IgD-negative memory B cell (primary cell): ENCODE data around the gene L2HGDH. TPM values are rescaled to one million over a fixed set of nuclear protein-coding genes. Genes with fewer than 3 reads are reported as not detected.
"Not testable (repeated sequence)": the region's sequence is repeated elsewhere in the genome, so short reads cannot be mapped to it uniquely, and the experiment has no call there.

ENCODE experiments used
- H3K27ac Mint-ChIP-seq, 3 donors: one replicate each; pipeline ENCODE4 v1.8.0; 2020 to 2022; ENCODE audit warnings: mild to moderate bottlenecking in 3 of 3, mixed read lengths in 3 of 3, moderate library complexity in 1 of 3
- H3K27me3 Mint-ChIP-seq: one replicate; pipeline ENCODE4 v1.8.0; 2021; ENCODE audit warnings: mixed read lengths
- H3K36me3 Mint-ChIP-seq: one replicate; pipeline ENCODE4 v1.8.0; 2020; ENCODE audit warnings: mild to moderate bottlenecking, mixed read lengths
- H3K4me1 Mint-ChIP-seq, 3 donors: one replicate each; pipeline ENCODE4 v1.8.0; 2020 to 2022; ENCODE audit warnings: mixed read lengths in 3 of 3, mild to moderate bottlenecking in 1 of 3
- H3K4me3 Mint-ChIP-seq, 4 donors: one replicate each; pipeline ENCODE4 v1.8.0; 2020 to 2022; ENCODE audit warnings: mild to moderate bottlenecking in 4 of 4, mixed read lengths in 4 of 4, moderate library complexity in 3 of 4
- H3K9me3 Mint-ChIP-seq, 3 donors: one replicate each; pipeline ENCODE4 v1.8.0; 2020 to 2021; ENCODE audit warnings: mixed read lengths in 3 of 3, mild to moderate bottlenecking in 1 of 3
- polyA plus RNA-seq: library from polyadenylated mRNA; unstranded; fragments of 300-500 nt; fragmentation: Illumina TruSeq; gene quantifications from one replicate; pipeline ENCODE4 v1.2.3, GENCODE V29; 2021

Gene L2HGDH
- polyA plus RNA-seq, 1 donor from 2014 or later = 2.0 TPM

DNA sequence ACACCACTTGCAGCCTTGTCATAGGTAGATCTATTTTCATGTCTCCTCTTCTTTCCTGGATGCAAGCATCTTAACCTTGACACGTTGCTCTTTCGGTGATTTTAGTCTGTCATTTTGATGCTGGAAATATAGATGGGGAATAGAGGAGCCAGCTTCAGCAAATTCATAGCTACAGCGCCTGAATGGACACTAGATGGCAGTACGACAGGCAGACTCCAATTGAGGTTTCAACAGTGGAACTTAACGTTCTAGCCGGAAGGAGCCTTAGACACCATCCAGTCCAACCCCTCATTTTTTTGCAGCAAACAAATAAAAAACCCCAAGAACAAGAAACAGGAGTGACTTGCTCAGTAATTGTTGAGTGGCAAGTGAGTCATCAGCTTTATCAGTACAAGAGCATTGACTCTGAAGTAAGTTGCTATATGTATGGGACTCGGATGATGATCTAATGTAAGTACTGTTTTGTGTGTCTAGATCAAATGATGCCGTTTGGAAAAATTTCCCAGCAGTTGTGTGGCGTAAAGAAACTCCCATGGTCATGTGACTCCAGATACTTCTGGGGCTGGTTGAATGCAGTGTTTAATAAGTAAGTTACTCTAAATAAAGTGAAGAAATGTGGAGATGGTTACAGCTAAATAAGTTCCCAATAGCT lies 9.1 kb upstream of the L2HGDH start:
- Mint-ChIP-seq H3K4me1 (peaks cover 11 to 16% (median 12%) of the 10 kb centered on the region in 3 donors), H3K27ac (no peak overlapping the region), H3K9me3 (no peaks in the 10 kb centered on the region), H3K36me3 (peaks cover 6% of the 10 kb centered on the region), H3K4me3 (no peak overlapping the region), H3K27me3 (no peaks in the 10 kb centered on the region)

DNA sequence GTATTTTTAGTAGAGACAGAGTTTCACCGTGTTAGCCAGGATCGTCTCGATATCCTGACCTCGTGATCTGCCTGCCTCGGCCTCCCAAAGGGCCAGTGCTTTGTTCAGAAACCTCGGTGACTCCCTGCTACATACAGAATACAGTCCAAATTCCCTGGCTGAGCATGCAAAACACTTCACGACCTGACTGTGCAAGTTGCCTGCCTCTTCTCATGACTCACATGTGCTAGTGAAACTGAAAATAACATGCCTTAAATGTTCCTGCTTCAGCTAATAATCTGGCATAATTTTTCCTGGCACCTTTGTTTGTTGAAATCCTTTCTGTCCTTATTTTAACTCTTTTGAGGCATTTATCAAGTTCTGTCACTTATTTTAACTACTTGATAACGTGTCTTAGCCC lies 8.3 kb upstream of the L2HGDH start:
- no peak overlapping the region for H3K27ac Mint-ChIP-seq
- no peaks in the 10 kb centered on the region for H3K27me3 Mint-ChIP-seq
- peaks cover 5% of the 10 kb centered on the region for H3K36me3 Mint-ChIP-seq
- H3K4me1 Mint-ChIP-seq = peaks cover 13 to 16% (median 14%) of the 10 kb centered on the region in 3 donors
- no peak overlapping the region for H3K4me3 Mint-ChIP-seq
- no peaks in the 10 kb centered on the region for H3K9me3 Mint-ChIP-seq

DNA sequence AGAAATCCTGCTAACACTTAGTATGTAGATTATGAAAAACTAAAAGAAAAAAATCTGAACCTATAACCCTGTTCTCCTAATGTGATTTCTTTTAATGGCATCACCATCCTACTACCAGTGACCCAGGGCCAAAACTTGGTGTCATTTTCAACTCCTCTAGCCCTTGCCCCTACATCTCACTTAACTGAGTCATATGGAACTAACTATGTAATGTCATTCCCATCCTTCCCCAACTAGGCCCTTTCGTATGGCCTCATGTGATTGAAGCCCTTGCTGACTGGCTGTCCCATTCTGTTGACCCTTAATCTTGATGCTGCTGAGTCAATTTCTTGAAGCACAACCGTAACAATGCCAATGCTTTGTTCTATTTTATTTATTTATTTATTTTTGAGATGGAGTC lies 7.7 kb upstream of the L2HGDH start:
- H3K4me1 Mint-ChIP-seq = peaks cover 13 to 16% (median 14%) of the 10 kb centered on the region in 3 donors
- no peaks in the 10 kb centered on the region for H3K9me3 Mint-ChIP-seq
- H3K27ac Mint-ChIP-seq = no peak overlapping the region
- no peak overlapping the region for H3K4me3 Mint-ChIP-seq
- H3K36me3 Mint-ChIP-seq = peaks cover 5% of the 10 kb centered on the region
- no peaks in the 10 kb centered on the region for H3K27me3 Mint-ChIP-seq

DNA sequence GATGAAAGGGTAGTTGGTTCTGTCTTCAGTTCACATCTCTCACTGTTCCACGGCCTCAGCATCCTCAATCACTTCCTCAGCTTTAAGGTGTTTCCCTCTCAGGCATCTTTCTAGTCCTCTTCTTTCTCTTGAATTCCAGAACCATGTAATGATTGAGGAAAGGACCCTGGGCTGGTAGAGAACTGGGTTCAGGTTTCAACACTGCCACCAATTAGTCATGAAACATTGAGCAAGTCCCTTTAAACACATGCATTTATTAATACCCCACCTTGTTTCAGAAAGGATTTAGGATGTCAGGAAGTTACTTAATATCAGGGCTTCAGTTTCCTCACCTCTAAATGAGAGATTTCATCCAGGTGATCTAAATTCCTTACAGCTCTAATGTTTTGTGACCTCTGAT lies 7.3 kb upstream of the L2HGDH start:
- H3K27me3 Mint-ChIP-seq = no peaks in the 10 kb centered on the region
- H3K27ac Mint-ChIP-seq = no peak overlapping the region

DNA sequence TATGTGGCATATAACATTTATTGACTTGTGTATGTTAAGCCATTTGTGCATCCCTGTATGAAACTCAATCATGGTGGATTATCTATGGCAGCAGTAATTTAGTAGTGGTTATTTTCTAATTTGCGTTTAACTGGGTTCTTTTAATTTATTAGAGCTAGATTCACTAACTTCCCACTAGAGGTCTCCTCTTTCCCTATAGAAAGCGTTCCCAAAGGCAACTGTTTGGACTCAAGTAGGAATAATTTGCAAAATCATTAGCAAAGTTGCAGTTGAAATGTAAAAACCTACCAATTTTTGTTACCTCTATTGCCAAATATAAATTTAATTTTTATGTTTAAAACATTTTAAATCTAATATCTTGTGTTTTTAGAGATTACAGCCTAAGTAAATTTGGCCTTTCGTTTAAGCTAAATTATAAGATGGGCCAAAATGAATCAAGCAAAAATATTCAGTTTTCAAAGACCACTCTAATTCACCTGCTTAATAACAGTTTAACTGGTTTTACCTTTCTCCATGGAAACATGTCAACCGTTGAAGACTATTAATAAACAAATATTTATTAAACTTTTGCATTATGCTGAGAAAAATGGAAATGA lies 6.1 kb upstream of the L2HGDH start:
- no peak overlapping the region for H3K4me3 Mint-ChIP-seq

More for the DNA sequence above, 7.3 kb upstream of the L2HGDH start:
- Mint-ChIP-seq H3K4me1 (peaks cover 13 to 16% (median 14%) of the 10 kb centered on the region in 3 donors), H3K9me3 (no peaks in the 10 kb centered on the region), H3K4me3 (no peak overlapping the region), H3K36me3 (peaks cover 5% of the 10 kb centered on the region)

DNA sequence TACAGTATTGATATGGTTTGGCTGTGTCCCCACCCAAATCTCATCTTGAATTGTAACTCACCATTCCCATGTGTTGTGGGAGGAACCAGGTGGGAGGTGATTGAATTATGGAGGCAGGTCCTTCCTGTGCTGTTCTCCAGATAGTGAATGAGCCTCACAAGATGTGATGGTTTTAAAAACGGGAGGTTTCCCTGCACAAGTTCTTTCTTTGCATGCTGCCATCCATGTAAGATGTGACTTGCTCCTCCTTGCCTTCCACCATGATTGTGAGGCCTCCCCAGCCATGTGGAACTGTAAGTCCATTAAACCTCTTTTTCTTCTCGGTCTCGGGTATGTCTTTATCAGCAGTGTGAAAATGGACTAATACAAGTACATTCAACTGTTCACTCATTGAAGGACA lies 2.1 kb upstream of the L2HGDH start:
- H3K9me3 Mint-ChIP-seq, H3K36me3 Mint-ChIP-seq, H3K27ac Mint-ChIP-seq, H3K27me3 Mint-ChIP-seq: not testable (repeated sequence)
- peaks cover 28 to 34% (median 28%) of the 10 kb centered on the region in 3 donors for H3K4me1 Mint-ChIP-seq
- peak overlapping the region; percentile 41 to 95 (median 71) for H3K4me3 Mint-ChIP-seq

More for the DNA sequence above, 6.1 kb upstream of the L2HGDH start:
- Mint-ChIP-seq H3K27ac (no peak overlapping the region), H3K4me1 (peaks cover 17 to 21% (median 20%) of the 10 kb centered on the region in 3 donors), H3K36me3 (peaks cover 5% of the 10 kb centered on the region), H3K27me3 (no peaks in the 10 kb centered on the region), H3K9me3 (no peaks in the 10 kb centered on the region)

DNA sequence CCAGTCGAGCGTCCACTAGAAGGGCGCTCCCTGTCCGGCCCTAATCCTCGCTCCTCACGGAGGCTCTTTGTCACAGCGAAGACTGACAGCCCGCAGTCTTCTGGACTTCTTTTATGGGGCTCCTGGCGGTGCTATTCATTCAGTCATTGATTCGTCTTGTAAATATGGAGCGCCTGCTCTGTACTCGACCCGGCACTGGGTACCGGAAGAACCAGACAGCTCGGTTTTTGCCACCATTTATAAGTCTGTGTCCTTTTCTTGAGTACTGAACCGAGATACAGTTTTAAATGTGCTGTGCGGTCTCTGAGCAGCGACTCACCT lies 665 bp upstream of the L2HGDH start:
- H3K27ac Mint-ChIP-seq = peak overlapping the region; percentile 91 to 98 (median 98)
- peak overlapping the region; percentile 93 to 100 (median 95) for H3K4me3 Mint-ChIP-seq
- H3K4me1 Mint-ChIP-seq = peaks cover 19 to 30% (median 27%) of the 10 kb centered on the region in 3 donors
- H3K9me3 Mint-ChIP-seq = no peaks in the 10 kb centered on the region
- peaks cover 8% of the 10 kb centered on the region for H3K36me3 Mint-ChIP-seq
- H3K27me3 Mint-ChIP-seq = no peaks in the 10 kb centered on the region

DNA sequence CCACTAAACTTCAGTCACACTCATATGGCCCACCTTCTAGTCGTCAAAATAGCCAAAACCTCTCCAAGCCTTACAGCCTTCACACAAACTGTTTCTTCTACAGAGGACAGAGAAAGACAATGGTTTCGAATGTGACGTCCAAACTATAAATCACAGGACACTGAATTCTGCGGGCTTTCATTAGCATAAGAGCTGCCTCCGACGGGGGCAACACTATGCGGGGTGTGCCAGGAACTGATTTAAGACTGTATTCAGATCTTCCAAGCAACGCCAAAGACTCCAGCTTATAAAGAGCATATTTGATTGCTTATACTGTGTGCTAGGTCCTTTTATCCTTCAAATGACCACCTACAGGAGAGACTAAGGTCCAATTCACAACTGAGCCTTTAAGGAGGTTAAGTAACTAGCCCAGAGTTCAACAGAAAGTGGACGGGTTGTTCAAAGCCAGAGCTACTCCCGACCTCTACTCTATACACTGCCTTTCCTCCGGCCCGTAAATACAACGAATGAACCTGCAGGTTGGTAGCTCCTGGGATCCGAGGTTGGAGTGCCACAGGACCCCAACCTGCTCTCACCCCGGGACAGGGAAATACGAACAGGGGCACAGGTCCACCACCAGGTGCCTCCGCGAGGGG lies 575 bp downstream of the L2HGDH start:
- H3K27ac Mint-ChIP-seq = peak overlapping the region; percentile 91 to 98 (median 92)
- H3K36me3 Mint-ChIP-seq = peaks cover 8% of the 10 kb centered on the region
- H3K27me3 Mint-ChIP-seq = no peaks in the 10 kb centered on the region
- H3K4me1 Mint-ChIP-seq = peaks cover 13 to 23% (median 20%) of the 10 kb centered on the region in 3 donors
- H3K9me3 Mint-ChIP-seq = no peaks in the 10 kb centered on the region
- peak overlapping the region; percentile 93 to 100 (median 95) for H3K4me3 Mint-ChIP-seq

DNA sequence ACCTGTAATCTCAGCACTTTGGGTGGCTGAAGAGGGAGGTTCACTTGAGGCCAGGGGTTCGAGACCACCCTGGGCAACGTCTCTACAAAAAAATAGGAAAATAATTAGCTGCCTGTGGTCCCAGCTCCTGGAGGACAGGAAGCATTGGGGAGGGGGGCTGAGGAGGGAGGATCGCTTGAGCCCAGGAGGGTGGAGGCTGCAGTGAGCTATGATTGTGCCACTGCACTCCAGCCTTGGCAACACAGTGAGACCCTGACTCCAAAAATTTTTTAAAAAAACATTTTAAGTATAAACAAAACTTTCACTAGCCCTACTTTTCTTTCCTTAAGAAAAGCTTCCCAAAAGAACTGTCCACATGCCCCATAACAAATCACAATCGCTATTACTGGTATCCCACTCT lies 1.6 kb downstream of the L2HGDH start:
- Mint-ChIP-seq H3K36me3 (peaks cover 4% of the 10 kb centered on the region), H3K27me3 (no peaks in the 10 kb centered on the region), H3K9me3 (no peaks in the 10 kb centered on the region), H3K27ac (no peak overlapping the region), H3K4me1 (peaks cover 13 to 21% (median 15%) of the 10 kb centered on the region in 3 donors), H3K4me3 (peak overlapping the region in 1 of 4 donors; percentile 28)

DNA sequence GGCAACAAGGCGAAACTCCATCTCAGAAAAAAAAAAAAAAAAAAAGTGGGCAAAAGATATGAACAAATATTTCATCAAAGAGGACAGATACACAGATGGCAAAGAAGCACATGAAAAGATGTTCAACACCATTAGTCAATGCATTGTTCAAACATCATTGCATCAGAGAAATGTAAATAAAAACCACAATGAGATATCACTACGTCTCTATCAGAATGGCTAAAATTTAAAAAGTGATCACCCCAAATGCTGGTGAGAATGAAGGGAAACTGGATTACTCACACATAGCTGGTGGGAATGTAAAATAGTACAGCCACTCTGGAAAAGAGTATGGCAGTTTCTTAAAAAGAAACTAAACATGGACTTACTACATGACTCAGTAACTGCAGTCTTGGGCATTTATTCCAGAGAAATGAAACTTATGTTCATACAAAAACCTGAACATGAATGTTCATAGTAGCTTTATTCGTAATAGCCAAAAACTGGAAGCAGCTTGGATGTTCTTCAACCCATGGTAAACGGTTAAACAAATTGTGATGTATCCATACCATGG lies 3.6 kb downstream of the L2HGDH start:
- peak overlapping the region in 1 of 4 donors; percentile 57 for H3K4me3 Mint-ChIP-seq
- H3K9me3 Mint-ChIP-seq = no peaks in the 10 kb centered on the region
- no peak overlapping the region for H3K27ac Mint-ChIP-seq
- H3K27me3 Mint-ChIP-seq = no peaks in the 10 kb centered on the region
- H3K36me3 Mint-ChIP-seq = peaks cover 4% of the 10 kb centered on the region
- peaks cover 13 to 20% (median 13%) of the 10 kb centered on the region in 3 donors for H3K4me1 Mint-ChIP-seq

DNA sequence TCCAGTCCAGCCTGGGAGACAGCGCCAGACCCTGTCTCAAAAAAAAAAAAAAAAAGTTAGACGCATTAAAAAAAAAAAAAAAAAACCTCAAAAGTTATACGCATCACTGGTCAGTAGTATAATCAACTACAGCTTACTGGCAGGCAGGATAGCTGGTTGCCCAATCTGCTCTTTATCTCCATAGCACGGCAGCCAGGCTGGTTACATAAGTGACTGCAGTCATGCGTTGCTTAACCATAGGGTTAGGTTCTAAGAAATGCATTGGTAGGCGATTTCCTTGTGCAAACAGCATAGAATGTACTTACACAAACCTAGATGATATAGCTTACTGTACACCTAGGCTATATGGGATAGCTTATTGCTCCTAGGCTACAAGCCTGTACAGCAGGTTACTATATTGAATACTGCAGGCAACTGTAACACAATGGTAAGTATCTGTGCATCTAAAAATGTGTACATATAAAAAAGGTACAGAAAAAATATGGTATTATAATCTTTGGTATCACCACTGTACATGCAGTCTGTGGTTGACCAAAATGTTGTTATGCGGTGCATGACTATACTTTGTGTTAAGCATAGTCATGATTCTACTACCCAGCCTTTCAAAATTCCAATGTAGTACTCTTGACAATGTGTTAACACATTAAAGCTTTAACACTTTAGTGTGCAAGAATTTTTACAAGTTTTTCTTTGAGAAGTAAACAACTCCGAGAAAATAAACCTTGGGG lies 8.1 kb downstream of the L2HGDH start:
- Mint-ChIP-seq H3K36me3 (peaks cover 5% of the 10 kb centered on the region), H3K27ac (no peak overlapping the region), H3K4me3 (no peak overlapping the region), H3K9me3 (no peaks in the 10 kb centered on the region), H3K4me1 (peaks cover 3 to 6% (median 4%) of the 10 kb centered on the region in 3 donors), H3K27me3 (no peaks in the 10 kb centered on the region)

DNA sequence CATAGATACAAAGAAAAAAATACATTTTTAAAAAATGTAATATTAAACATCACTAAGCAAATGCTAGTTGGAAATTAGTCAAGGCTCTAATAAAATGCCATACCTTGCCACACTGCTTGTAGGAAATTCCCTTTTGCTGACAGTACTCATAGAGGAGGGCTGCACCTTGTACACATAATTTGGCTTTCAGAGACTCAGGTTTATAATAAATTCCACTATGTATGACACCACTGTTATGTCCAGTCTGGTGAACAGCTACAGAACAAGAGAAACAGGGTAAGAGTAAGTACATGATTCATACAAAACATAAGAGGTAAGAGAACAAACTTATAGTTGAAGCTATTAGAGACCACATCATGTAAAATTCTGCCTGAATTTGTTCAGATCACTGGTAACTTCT lies 10.1 kb downstream of the L2HGDH start:
- Mint-ChIP-seq H3K27ac (no peak overlapping the region), H3K4me3 (no peak overlapping the region), H3K27me3 (no peaks in the 10 kb centered on the region), H3K36me3 (peaks cover 7% of the 10 kb centered on the region), H3K9me3 (no peaks in the 10 kb centered on the region), H3K4me1 (peaks cover 2 to 6% (median 4%) of the 10 kb centered on the region in 3 donors)

DNA sequence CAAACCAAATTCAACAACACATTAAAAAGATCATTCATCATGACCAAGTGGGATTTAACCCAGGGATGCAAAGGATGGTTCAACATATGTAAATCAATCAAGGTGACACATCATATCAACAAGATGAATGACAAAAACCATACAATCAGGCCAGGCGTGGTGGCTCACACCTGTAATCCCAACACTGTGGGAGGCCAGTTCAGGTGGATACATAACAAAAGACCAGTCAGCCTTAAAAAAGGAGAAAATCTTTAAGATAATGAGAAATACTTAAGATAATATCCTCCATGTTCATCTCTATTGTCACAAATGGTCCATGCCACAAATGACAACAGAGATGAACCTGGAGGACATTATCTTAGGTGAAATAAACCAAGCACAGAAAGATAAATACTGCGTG lies 12.4 kb downstream of the L2HGDH start:
- Mint-ChIP-seq H3K27me3 (no peaks in the 10 kb centered on the region), H3K27ac (no peak overlapping the region), H3K4me1 (peaks cover 2 to 4% (median 3%) of the 10 kb centered on the region in 3 donors), H3K4me3 (no peak overlapping the region), H3K9me3 (no peaks in the 10 kb centered on the region), H3K36me3 (peaks cover 6% of the 10 kb centered on the region)

DNA sequence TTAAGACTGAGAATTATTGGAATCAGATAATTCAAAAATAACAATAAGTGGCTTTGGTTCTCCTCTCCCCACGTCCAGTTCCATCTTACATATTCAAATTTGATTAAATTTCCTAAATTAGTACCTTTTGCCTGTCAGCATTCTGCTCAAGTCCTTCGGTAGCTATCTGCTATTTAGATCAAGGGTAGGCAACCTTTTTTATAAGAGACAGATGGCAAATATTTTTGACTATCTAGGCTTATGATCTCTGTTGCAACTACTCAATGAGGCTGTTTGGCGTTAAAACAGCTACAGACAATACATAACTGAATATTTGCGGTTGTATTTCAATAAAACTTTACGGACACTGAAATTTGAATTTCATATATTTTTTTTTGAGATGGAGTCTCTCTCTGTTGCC lies 21.7 kb downstream of the L2HGDH start:
- Mint-ChIP-seq H3K9me3 (no peaks in the 10 kb centered on the region), H3K4me3 (no peak overlapping the region), H3K27ac (no peak overlapping the region), H3K4me1 (no peaks in the 10 kb centered on the region), H3K27me3 (no peaks in the 10 kb centered on the region), H3K36me3 (peaks cover 14% of the 10 kb centered on the region)

DNA sequence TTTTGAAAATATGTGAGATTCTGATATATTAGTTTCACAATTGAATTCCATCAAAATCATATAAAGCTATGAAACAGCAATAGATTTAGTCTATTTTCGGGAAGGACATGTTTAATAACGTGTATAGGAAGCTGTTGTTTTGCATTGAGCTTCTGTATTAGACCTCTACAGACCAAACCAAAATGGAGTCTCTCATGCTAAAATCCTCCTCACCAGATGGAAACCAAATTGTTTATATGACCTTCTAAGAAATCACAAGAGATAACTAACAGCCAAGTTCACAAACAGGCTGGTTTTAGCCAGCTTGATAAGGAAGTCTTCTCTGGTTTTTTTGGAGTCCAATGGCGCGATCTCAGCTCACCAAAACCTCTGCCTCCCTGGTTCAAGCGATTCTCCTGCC lies 23.9 kb downstream of the L2HGDH start:
- no peak overlapping the region for H3K27ac Mint-ChIP-seq
- no peaks in the 10 kb centered on the region for H3K4me1 Mint-ChIP-seq
- no peaks in the 10 kb centered on the region for H3K9me3 Mint-ChIP-seq
- no peaks in the 10 kb centered on the region for H3K27me3 Mint-ChIP-seq
- peaks cover 13% of the 10 kb centered on the region for H3K36me3 Mint-ChIP-seq
- no peak overlapping the region for H3K4me3 Mint-ChIP-seq
